Esophagus squamous epithelium (tissue), 4 donors: Measurements from ENCODE around the gene CD163L1.

ENCODE experiments used
- CTCF ChIP-seq, 6 experiments: fragments of 450-650 bp in 4 of 6; fragments of 200-600 bp in 2 of 6; sonication (generic) in 2 of 6; IDR thresholded peaks; one replicate each; pipeline ENCODE4 v1.5.1; 2016 to 2019; ENCODE audit warnings: antibody characterized with exemption in 6 of 6, mild to moderate bottlenecking in 4 of 6, moderate library complexity in 4 of 6
- POLR2A ChIP-seq, 4 donors: fragments of 450-650 bp; IDR thresholded peaks; one replicate each; pipeline ENCODE4 v1.6.1; 2017; ENCODE audit warnings: antibody characterized with exemption in 4 of 4, mild to moderate bottlenecking in 4 of 4, moderate library complexity in 3 of 4

DNA sequence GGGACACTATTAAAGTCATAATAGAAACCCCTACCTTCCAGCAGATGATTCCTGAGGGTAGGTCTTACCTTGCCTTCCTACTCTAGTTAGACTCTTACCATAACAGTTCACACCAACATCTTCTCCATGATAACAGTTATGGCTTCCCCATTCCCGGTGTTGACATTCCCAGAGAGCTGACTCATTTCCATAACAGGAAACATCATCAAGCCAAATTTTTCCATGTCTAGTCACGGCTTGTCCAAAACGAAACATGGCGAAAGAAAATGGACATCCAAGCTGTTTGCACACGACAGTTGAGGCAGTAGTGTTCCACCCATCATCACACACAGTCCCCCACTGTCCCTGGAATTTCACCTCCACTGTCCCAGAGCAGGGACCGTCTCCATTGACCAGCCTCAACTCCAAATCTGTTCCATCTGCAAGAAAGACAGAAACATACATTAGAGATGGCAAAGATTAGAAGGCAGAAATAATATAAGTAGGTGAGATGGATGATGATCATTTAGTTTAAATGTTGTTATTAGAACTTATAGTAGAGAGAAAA, 10.6 kb downstream of the CD163L1 start:
- TF ChIP-seq POLR2A (IDR thresholded peaks at IDR 0.05) (no peak), CTCF (IDR thresholded peaks at IDR 0.05) (no peak)
